GM19455 (cell line): ENCODE measurements around the gene MSGN1.
"Not testable (repeated sequence)": the region's sequence is repeated elsewhere in the genome, so short reads cannot be mapped to it uniquely, and the experiment has no call there.

Experiments used
- ATAC-seq: cut with Tn5 transposase; IDR thresholded peaks from one replicate; pipeline ENCODE4 v1.9.1; 2021; ENCODE audit not compliant: unreplicated experiment

Gene MSGN1

GRCh38 chr2:17805166-17805565 is 11.1 kb upstream of the MSGN1 start:
- no peak for ATAC-seq

- ATAC-seq: no peak
Observed at GRCh38 chr2:17805717-17806363, 10.4 kb upstream of the MSGN1 start.

DNA sequence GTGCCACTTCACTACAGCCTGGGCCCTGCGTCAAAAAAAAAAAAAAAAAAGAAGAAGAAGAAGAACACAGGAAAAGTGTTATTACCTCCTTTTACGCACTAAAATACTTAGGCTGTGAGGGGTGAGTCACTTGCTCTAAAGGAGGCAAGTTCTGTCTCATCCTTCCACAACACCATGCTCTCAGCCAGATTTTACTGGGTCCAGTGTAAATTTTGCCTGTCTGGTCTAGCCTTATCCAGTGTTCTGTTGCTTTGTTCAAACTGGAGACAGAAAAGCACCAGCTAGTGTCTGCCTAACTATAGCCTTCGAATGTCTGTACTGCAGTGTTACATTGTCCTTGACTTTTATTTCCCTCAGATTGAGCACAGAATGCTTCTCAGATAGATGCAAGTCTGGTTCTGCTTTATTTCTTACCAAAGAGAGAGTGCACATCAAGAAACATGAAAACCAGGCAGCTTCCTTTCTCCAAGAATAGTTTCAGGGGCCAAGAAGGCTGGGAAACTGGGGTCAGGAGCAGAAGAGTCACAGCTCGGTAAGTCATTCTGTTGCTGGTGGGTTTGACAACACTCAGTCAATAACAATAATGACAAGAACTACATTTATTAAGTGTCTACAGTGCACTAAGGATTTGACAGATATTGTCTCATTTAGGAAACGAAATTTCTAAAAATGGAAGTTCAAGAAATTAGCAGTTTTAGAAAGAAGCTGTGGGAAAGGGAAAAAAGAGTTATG is 3.1 kb upstream of the MSGN1 start:
- ATAC-seq: peak; percentile 38

DNA sequence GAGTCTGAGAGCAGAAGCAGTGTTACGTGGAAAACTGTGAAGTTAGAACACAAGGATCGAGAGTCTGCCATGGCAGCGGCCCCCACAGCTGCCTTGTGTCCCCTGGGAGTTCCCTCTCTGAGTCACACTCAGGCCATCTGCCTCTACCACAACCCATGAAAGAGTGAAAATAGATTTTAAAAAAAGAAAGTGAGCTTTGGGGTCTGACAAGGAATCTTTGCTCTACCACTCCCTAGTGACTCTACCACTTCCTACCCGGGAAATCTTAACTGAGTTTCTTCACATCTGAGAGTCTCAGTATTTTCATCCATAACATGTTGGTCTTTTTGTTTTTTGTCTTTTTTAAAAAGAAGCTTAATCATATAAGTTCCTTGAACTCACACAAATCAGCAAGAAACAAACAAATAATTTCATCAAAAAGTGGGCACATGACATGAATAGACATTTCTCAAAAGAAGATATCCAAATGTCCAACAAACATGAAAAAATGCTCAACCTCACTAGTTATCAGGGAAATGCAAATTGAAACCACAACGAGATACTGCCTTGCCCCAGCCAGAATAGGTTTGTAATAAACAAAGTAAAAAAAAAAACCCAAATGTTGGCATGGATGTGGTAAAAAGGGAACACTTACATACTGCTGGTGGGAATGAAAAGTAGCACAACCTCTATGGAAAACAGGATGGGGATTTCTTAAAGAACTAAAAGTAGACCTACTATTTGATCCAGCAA is 2.4 kb upstream of the MSGN1 start:
- peak; percentile 92 for ATAC-seq

GRCh38 chr2:17814601-17815000 is 1.7 kb upstream of the MSGN1 start:
- no peak for ATAC-seq

DNA sequence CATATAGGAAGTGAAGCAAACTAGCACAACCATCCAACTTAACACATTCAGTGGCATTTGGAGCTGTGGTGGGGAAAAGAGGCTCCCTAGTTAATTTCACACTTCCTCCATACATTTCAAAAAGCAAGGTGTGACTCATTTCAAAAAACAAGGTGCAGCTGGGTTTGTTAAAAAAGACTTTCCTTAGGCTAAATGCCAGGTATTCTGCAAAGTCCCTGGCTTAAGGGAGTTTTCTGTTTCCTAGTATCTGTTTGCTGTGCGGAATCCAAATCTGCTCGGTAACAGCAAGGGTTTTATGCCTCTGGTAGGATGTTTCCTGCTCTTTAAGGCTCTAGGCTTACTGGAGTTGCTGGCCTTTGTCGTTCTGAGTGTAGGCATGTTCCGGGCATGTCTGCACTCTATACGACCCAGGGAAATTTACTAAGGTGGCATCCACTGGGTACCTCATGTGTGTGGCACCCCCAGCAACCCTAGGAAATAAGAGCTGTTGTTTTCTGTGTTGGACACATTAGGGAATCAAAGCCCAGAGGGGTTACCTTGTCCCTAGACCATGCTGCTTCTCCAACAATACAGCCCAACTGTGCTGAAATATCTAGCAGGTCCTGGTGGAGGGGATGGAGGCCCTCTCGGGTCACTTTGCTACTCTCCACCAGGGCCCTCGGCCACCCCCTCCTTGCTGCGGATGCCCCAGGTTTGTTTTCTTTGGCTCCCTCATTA is 634 bp upstream of the MSGN1 start:
- no peak for ATAC-seq

GRCh38 chr2:17818235-17818815 is 2.1 kb downstream of the MSGN1 start:
- no peak for ATAC-seq

DNA sequence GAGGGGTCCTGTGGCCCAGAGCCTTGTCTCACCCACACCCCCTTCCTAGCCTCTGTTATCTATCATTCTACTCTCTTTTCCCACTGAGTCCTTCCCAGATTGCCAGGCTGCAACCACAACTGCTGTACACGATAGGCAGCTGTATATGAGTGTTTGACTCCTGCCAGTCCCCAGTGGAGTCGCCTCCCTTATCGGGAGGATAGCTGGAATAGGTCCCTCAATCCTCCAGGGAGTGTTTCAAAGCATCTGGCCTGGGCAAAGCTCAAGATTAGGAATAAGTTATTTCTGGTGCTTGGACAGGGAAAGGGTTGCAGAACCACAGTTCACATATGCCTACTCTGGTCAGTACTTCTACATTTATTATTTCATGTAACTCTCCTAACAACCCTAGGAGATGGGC is 4.8 kb downstream of the MSGN1 start:
- ATAC-seq: no peak

GRCh38 chr2:17821535-17822444 is 5.5 kb downstream of the MSGN1 start:
- ATAC-seq: peak; percentile 57

DNA sequence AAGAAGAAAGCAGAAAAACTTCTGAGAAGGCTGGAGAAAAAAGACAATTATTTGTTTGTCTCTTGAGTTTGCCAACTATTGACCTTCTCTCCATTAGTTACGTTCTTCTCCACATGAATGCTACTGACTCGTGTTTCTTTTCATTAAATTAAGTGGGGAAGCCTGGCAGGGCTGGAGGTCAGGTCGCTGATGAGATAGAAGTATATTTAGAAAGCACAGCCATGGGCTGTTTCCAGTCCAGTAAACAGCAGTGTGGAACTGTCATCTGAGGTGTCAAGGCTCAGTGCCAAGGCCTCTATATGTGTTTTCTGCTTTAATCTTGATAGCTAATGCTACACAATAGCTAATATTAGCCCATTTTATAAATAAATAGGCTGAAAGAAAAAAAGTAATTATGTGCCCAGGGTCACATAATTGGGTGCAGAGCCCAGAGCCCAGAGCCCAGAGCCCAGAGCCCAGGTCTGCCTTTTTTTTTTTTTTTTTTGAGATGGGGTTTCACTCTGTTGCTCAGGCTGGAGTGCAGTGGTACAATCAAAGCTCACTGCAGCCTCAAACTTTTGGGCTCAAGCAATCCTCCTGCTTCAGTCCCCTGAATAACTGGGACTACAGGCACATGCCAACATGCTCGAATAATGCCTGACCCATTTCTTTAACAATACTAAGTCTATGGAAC is 6.3 kb downstream of the MSGN1 start:
- ATAC-seq: peak; percentile 43

GRCh38 chr2:17823646-17824045 is 7.4 kb downstream of the MSGN1 start:
- not testable (repeated sequence) for ATAC-seq

DNA sequence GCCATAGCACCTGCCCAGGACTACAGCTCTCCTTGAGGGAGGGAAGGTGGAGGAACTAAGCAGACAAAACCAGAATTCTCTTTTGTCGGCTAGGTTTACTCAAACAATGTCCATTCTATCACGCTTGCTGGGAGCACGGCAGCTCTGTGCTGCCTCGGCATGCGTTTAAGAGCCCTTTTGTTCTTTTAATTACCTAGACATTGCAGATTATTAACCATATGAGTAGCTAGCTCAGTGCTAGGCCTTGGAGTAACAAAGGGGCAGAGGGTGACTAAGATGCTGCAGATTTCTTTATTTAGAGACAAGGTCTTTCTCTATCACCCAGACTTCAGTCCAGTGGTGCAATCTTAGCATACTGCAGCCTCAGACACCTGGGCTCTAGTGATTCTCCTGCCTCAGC is 11.1 kb downstream of the MSGN1 start:
- no peak for ATAC-seq

GRCh38 chr2:17827785-17828184 is 11.5 kb downstream of the MSGN1 start:
- ATAC-seq: no peak

GRCh38 chr2:17830053-17831034 is 14.1 kb downstream of the MSGN1 start:
- ATAC-seq: peak; percentile 93

GRCh38 chr2:17835516-17835915 is 19.3 kb downstream of the MSGN1 start:
- no peak for ATAC-seq

DNA sequence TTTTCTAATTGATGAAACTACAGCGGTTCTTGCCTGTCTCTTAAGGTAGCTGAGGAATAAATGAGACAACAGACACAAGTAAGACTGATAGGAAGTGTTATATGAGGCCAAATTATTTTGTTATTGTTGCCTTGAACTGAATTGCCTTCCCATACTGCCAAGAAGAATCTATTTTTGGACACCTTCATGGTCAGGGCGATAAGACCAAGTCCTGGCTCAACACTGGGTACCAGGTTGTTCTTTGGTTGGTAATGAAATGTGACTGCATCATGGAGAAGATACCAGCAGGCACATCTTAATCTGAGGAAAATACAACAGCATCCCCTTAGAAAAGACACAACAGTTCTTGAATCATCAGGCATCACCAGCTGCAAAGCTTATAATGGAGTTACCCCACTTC is 23.7 kb downstream of the MSGN1 start:
- no peak for ATAC-seq

GRCh38 chr2:17843457-17843856 is 27.2 kb downstream of the MSGN1 start:
- ATAC-seq: no peak

GRCh38 chr2:17845806-17846205 is 29.5 kb downstream of the MSGN1 start:
- ATAC-seq: no peak
